Measurements from ENCODE around the gene SLC7A8.

SLC7A8 gene

DNA sequence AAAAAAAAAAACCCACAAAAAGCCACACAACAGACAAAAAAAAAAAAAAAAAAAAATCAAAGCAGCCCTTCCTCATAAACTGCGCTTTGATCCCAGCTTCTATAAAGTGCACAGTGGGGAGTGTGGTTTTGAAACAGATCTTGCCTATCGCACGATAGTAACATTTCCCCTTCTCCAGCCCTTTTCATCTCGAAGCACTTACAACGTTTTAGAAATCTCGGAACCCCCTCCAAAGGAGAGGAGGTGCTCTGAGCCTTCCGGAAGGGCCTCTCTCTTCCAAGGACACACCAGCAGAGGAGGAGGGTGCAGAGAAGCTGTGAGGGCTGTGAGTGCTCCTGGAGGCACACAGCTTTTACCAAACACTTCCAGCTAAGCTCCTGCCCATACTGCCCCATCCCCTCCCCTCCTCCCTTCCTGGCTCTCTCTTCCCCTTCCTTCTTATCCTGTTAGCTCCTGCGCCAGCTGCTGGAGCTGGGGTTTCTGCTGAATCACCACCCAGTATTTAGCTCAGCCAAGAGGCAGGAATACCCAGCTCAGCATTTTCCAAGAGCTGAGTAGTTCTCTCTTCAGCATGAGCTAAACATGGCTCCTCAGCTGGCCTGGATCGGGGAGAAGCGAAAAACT is 28.4 kb downstream of the SLC7A8 start:
- DNase-seq: peak; percentile 86

DNA sequence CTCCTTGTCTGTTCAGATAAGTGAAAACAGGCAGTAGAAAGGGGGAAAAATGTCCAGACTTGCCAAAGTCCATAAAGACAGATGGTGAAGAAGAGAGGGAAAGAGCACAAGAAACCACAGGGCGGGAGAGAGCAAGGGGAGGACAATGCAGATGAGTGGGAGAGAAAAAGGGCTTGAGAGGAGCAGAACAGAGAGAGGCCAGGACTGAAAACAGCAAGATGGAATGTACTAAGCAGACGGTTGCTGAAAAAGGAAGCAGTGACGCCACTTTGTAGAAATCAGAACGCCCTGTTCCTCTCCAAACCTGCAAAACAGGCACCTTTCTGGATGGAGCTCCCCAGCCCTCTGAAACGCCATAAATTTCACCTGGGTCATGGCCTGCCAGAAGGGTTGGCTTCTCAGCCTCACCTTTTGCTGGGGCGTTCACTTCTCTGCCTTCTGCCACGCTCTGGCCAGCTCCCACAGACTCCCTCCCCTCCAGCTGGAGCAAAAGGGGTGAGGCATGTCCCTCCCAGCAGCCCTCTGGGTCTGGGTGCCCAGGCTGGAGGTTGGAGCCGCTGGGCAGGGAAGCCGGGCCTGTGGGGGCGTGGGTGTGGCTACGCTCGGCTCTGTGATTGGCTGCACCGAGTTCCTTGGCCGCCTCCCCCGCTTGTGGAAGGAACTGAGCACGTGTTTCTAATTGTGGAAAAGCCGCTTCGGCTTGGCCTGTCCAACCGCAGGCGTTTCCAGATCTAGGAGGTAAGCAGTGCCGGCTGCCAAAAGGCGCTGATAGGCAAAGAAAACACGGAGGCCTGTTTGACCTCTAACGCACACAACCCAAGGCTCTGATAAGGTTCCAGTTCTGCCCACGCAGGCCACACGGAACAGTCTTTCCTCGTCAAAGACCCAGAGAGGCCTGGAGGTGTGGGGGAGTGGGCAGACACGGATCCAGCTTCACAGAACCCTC is 29.3 kb downstream of the SLC7A8 start:
- DNase-seq: no peak

DNA sequence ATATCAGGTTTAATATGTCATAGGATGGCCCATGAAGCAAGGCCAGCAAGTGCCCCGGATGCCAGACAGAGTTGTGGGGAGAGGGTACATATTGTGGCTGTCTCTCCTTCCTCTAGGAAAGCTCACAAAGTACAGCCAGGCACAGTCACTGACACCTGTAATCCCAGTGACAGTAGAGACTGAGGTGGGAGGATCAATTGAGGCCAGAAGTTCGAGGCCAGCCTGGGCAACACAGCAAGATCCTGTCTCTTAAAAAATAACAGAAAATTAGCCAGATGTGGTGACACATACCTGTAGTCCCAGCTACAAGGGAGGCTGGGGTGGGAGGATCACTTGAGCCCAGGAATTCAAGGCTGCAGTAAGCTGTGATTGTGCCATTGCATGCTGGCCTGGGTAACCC is 32.1 kb downstream of the SLC7A8 start:
- DNase-seq: no peak

DNA sequence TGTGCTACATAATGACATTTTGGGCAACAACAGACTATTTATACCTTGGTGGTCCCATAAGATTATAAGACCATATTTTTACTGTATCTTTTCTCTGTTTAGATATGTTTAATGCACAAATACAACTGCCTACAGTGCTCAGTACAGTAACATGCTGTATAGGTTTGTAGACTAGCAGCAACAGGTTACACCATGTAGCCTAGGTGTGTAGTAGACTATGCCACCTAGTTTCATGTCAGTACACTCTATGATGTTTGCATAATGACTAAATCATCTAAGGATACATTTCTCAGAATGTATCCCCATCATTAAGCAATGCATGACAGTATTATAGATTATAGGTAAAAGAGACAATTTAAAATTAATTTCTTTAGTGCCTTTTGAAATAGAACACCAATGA is 33.7 kb downstream of the SLC7A8 start:
- DNase-seq: no peak

DNA sequence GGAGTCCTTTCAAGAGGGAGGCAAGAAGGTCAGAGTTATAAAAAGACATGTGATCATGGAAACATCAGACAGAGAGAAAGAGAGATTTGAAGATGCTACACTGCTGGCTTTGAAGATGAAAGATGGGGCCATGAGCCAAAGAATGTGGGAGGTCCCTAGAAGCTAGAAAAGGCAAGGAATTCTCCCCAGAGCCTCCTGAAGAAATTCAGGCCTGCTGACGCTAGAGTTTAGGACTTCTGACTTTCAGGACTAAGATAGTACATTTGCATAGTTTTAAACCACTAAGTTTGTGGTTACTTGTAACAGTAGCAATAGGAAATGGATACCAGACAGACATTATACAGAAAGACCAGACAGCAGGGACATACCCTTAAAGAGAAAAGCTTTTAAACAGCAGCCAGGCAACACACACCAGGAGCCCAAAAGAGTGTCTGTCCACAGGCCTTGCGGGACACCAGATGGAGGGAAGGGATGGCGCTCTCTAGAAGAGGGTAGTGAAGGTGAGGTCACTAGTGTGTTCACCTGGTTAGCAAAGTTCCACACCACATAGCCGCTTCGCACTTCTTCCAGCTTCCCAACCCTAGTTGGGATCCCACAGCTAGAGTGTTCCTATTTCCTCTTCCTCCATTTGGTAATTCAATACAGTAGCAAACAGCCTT is 34.7 kb downstream of the SLC7A8 start:
- DNase-seq: no peak

DNA sequence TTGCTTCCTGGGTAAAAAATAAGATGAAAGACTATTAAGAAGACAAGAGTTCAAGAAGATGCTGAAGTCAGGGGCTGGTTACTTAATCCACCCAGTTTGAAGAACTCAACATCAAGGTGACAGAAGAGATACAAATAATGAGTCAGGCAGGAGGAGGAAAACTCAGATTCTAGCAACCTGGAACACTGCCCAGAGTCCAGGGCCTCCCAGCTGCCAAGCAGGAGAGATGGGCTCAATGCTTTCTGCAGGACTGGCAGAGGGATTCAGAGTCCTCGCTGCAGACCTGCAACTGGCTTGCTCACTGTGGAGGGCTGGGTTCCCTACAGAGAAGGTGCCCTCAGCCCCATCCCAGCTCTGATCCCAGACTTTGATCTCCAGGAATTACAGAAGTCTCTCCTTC is 35.8 kb downstream of the SLC7A8 start:
- peak; percentile 85 for DNase-seq

DNA sequence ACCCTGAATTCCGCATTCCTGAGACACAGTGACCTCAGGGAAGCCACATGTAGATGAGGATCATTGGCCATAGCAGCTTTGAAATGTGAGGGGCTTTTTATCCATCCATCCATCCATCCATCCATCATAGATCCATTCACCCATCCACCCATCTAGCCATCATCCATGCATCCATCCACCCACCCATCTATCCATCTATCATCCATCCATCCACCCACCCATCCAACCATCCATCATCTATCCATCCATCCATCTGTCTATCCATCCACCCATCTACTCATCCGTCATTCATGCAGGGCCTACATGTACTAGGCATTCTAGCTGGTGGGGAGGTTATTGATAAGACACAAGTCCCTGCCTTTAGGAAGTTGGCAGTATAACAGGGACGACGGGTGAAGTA is 36.5 kb downstream of the SLC7A8 start:
- no peak for DNase-seq

DNA sequence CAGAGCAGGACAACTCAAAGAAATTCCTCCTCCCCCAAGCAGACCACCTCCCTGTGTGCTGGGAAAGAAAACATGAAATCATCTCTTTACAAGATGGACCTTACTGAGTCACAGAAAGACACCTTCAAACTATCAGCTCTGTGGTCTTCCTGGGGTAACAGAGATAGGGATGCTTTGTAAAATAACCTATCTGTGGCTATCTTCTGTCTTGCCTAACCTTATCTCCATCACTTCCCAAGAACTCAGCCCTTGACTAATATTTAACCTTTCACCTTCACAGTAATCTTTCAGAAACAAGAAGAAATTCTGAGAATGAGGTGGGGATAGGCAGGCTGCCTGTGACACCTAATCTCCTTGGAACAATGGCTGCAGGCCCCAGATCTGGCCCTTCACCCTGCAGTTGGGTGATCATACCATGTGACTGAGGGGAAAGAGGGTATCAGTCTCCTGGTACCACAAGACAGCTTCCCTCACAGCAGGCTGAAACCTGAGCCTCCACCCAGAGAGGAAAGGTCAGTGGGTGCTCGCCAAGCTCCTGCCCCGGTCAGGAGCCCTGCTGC is 37.0 kb downstream of the SLC7A8 start:
- no peak for DNase-seq

DNA sequence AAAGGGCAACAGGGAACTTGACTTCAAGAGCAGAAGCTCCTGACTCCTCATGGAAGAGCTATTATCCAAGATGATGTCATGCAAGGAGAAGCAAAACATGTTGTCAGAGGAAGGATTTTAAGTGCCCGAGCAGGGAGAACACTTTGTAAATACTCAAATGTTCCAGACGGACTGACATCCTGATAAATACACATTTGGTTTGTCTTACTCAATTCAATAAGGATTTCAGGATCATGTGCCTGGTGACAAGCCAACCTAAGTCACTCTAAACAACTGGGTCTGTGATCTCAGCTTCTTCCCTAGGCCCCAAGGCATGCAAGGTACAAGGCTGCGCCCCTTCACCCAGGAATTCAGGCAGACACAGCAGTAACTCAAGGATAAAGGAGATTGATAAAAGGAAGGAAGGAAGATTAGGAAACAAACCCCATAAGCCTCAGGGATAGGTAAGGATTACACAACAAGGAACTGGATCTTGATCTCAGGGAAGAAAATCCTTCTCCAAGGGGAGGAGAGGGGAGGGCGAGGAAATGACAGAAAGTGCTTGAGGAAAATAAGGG is 37.6 kb downstream of the SLC7A8 start:
- DNase-seq: peak; percentile 93

DNA sequence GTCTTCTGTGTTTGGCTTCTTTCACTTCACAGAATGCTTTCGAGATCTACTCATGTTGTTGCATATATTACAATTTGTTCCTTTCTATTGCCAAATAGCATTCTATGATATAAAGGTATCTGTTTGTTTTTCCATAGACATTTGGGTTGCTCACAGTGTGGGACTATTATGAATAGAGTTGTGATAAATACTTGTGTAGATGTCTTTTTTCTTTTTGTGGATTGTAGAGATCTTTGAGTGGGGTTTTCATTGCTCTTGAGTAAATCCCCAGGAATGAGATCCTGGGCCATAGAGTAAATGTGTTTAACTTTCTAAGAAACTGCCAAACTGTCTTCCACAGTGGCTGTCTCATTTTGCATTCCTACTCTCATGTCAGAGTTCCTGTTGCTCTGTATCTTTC is 39.5 kb downstream of the SLC7A8 start:
- no peak for DNase-seq

DNA sequence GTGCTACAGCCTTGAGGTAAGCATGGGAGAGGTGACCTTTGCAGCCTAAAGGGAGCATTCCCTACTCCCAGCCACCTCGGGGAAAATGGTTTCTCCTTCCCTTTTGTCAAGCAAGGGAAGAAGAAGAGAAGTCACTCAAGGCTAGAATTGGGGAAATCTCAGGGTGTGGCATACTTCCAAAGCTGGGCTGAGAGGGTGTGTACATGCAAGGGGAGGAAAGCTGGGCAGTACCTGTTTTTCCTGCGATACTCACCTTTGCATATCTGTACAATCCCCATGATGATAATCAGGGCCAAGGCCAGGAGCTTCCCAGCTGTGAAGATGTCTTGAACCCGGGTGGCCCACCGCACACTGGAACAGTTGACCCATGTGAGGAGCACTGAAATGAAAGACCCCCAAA is 40.6 kb downstream of the SLC7A8 start:
- DNase-seq: no peak

DNA sequence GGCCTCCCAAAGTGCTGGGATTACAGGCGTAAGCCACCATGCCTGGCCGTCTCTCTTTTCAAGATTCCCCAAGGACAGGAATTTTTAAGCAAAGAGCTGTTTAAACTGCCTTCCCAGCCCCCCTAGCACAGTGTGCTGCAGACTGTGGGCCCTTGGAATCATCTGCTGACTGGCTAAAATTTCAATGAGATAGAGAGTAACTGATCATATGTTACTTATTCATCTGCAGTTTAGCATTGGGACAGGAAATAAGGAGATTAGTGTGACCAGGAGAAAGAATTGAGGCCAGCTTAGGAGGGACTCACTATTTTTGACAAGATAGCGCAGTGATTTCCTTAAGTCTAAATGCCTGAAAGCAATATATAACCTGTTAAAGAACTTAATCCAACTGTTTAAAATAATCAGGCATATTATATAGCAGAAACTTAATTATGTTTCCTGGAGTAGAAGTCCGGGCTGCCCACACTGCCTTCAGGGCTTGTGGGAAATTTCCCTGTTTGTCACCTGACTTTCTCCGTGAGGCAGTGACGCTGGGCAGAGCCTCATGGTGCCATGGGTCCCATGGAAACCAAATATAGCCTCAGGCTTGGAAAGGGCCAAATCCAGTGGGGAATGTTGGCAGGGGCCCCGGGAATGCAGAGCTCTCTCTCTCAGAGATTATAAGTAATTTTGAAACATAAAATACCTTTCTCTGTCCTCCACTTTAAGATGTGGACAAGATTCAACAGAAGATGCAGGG is 41.6 kb downstream of the SLC7A8 start:
- peak; percentile 85 for DNase-seq

DNA sequence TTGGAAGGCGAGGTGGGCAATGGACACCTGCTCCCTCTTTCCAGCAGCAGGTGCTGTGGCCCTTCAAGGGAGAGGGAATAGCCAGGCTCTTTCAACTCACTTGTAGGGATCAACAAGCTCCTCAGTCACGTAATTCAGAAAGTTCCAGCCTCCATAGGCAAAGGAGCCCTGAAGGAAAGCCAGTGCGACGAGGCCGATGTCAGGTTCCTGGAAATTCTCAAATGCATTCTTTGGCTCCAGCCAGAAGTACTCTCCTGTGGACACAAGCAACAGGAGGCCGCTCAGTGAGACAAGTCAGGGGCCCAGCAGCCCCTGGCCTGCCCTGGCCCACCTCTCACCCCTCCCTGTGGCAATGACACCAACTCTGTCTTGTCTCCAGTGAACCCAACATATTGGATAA is 43.1 kb downstream of the SLC7A8 start:
- DNase-seq: no peak

DNA sequence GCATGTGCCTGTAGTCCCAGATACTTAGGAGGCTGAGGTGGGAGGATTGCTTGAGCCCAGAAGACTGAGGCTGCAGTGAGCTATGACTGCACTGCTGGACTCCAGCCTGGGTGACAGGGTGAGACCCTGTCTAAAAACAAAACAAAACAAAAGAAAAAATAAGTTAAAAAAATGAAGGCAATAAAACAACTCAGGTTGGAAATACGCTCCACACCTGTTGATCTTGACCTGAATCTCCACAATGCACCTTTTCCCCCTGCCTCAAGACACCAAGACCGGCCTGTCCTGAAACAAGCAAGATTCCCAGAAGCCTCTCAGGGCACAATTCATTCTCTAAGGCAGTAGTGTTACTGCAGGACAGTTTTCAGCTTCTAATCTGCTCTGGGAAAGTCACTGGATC is 43.6 kb downstream of the SLC7A8 start:
- no peak for DNase-seq

DNA sequence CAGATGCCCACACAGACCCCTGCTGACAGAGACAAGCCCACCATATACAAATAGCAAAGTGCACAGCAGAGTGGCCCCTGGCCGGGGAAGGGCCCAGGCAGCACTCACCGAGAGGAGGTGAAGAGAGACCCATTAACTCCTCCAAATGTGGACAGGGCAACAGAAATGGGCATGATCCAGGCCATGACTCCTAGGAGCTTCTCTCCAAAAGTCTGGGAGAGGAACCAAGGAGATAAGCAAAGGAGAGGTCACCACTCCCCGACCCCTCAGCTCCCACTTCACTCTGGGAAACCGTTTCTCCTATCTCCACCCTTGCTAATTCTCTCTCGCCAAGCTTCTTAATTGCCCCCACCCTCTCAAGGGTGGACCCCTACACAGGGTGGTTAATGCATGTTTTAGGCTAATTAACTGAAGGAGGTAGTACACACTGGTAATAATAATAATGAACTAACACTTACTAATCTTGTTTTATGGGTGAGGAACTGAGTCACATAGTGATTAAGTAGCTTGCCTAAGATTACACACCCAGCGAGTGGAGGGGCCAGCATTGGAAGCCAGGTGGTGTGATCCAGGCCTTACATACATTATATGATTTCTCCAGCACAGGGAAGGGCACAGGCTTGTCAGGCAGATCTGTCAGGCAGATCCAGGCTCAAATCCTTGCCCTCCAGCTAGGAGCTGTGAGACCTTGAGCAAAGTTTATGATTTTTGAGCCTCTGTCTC is 45.5 kb downstream of the SLC7A8 start:
- DNase-seq: no peak

DNA sequence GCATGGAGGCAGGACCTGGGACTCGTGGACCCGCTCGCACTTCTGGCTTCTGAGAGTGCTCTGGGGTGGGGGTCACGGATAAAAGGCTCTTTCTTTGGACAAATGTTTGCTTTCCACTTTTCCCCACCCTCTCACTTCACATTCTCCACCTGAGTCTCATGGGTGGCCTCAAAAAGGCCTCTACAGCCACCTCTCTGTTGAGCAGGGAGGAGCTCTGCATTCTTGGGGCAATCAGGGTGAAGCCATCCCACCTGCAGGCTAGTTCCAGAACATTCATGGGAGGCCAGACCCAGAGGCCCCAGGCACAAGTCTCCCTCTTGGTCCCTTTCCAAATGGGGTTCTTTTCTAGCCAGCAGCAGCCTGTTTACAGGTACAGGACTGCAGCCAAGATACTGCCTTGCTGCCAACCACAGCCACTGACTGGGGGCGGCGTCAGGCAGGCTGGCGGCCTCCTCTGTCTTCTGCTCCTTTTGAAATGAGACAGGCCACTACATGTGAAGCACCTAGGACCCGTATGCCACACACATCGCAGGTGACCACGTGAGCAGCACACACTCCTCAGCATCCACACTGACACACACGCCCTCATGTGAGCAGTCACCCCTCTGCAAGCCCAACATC is 46.2 kb downstream of the SLC7A8 start:
- peak; percentile 87 for DNase-seq

DNA sequence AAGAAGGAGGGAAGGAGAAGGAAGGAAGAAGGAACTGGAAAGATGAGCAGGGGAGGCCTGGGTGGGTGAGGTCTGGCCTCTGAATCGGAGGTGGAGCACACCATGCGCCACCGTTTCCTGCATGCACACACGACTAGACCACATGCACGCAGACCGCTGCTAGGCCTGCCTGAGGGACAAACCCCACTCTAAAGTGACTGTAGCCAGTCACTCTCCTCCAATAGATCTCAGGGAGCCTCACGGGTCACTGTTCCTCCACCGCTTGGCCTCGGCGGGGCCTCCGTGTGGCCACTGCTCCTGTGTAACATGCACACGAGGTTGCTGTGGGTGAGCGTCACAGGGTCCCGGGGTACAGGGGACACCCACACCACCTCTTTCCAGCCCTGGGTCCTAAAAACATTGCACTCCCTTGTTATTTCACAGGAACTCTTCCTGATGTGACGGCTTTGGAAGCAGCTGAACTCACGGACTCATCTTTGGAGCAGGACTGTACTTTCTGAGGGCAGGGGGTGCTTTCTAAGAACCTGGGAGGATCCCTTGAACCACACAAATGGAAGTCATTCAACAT is 46.8 kb downstream of the SLC7A8 start:
- no peak for DNase-seq

DNA sequence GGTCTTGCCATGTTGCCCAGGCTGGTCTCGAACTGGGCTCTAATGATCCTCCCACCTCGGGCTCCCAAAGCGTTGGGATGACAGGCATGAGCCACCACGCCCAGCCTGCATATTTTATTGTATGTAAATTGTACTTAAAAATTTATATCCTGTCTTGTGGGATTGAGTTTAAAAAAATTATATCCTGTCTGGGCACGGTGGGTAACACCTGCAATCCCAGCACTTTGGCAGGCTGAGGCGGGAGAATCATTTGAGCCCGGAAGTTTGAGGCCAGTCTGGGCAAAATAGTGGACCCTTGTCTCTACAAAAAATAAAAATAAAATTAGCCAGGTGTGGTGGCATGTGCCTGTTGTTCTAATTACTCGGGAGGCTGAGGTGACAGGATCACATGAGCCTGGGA is 50.5 kb downstream of the SLC7A8 start:
- no peak for DNase-seq

DNA sequence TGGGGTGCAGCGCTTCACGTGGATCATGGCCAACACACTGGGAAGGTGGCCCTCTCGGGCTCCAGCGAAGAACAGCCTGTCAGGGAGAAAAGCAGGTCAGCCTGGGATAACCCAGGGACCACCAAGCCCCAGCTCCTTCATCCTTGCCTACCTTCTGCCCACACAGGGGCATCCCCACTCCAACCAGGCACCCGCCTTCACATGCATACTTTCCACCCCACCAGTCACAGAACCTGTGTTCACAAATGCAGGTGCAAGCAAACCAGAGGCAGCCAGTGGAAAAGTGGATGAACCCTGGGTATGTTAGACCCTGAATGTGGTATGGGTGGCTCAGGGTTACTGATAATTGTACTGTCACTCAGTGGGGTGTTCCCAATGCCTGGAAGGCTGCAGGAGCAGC is 52.0 kb downstream of the SLC7A8 start:
- DNase-seq: no peak

DNA sequence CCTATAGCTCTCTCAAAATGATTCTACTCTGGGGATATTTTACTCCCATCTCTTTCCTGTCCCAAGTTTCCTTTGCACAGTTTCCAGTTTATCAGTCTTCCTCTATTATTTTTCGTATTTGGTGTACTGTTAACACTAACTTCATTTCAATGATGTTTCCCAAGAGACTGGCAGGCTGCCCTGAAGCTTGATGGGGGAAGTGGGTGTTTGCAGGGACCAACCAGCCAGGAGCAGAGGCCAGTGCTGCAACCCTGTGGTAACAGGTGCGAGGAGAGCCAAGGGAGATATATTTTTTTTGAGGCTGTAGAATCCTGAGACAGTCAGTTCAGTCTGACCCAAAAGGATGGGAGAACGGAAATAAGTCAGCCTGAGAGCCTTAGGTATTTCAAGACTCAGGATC is 52.6 kb downstream of the SLC7A8 start:
- DNase-seq: no peak

DNA sequence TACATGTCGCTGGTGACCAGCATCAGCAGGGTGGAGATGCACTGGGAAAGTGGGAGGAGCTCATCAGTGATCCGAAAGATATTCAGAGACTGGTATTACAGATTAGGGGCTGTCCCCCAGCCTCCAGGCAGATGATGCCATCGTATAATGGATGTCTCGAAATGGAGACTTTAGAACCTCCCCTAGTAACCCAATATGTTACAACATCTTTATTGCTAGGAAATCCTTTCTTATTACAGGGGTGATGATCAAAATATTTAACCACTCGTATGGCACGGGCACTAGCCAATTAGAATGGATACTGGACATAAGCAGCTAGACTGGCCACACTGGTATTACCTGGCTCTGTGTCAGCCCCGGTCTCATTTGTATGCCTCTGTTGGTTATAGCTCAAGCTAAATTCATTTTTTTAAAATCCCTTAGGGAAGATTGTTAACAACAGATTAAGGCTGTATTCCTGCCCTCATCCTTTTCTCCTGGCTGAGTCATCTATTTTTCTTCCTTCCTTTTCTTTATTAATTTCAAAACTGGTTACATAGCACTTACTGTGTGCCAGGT is 53.6 kb downstream of the SLC7A8 start:
- no peak for DNase-seq
